HG03521 (cell line): ENCODE results near the gene TRIM45.
"Not testable (repeated sequence)": the region's sequence is repeated elsewhere in the genome, so short reads cannot be mapped to it uniquely, and the experiment has no call there.

Experiments
- ATAC-seq: cut with Tn5 transposase; IDR thresholded peaks from one replicate; pipeline ENCODE4 v1.9.1; 2021; ENCODE audit warnings: mild to moderate bottlenecking, moderate library complexity; ENCODE audit not compliant: unreplicated experiment

TRIM45 gene

DNA sequence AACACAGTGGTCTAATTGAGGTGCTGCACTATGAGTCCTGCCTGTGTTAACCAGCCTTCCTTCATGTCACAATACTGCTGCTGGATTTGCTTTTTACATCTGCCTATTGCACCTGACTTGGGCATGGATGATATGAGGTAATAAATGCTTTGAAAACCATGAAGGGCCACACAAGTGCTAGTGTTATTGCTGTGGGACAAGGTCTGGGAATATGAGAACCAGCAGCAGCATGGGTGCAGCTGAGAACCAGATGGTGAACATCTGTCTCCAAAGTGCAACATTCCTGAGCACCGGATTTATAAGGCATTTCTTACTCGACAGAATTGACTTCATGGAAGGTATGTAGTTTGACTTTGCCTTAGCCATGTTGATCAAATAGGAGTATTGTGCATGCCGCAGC, 16.6 kb downstream of the TRIM45 start:
- ATAC-seq: no peak

DNA sequence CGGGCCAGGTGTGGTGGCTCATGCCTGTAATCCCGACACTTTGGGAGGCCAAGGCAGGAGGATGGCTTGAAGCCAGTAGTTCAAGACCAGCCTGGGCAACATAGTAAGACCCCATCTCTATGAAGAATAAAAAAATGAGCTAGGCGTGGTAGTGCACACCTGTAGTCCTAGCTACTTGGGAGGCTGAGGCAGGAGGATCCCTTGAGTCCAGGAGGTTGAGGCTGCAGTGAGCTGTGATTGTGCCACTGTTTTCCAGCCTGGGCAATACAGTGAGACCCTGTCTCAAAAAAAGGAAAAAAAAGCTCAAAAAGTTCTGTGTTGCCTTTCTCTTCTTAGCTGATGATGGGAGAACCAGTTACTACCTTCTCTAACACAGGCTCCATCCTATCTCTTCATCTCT, 19.7 kb downstream of the TRIM45 start:
- not testable (repeated sequence) for ATAC-seq

DNA sequence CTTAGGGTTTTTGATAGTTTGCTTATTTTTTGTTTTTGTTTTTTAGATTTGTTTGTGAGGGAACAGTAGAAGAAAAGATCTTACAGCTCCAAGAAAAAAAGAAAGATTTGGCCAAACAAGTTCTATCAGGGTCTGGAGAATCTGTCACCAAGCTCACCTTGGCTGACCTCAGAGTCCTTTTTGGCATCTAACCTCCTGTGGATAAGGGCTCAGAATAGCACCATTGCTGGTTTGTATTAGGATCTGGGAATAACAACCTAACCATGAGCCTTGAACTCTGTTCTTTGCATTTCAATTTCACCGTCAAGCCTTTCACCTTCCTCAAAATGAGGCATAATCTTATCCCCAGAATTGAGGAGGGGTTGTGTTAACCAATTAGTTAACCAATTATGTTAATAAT, 20.2 kb downstream of the TRIM45 start:
- ATAC-seq: no peak

DNA sequence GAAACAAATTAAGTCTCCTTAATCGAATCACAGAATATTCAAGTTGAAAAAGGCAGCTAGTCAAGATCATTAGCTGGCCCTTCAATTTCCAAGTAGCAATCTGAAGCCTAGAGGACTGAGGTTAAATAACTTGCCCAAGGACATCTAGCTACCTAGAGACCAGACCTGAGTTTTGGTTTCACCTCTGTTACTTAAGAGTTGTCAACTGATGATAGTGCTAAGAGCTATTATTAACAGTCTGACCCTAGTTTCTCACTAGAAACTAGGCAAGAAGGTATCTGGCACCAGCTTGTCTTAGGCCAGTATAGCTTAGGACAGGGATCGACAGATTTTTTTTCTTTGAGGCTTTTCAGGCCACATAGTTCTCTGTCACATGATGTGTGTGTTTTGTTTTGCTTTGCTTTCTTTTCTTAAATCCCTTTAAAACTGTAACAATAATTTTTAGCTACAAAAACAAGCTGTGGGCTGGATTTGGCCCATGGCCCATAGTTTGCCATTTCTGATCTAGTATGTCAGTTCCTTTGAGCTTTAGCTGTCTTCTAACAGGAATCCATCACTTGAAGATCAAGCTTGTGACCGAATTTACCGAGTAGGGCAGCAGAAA, 23.2 kb downstream of the TRIM45 start:
- ATAC-seq: no peak

DNA sequence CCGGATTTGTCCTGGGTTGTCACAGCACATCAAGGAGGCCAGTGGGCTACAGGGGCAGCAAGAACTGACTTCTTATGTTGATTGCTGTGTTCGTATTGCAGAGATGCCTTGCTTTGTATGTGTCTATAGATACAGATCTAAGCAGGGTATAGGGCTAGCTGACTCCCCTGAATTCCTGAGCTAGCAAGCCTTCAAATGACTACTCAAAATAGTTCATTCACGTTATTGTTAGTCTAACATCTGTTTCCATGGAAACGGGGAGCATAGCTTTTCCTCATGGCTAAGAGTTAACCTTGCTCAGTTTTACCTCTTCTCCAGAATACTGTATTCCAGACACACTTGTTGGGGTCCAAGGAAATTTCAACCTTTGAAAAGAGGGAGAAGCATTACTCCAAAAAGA, 24.1 kb downstream of the TRIM45 start:
- ATAC-seq: no peak

DNA sequence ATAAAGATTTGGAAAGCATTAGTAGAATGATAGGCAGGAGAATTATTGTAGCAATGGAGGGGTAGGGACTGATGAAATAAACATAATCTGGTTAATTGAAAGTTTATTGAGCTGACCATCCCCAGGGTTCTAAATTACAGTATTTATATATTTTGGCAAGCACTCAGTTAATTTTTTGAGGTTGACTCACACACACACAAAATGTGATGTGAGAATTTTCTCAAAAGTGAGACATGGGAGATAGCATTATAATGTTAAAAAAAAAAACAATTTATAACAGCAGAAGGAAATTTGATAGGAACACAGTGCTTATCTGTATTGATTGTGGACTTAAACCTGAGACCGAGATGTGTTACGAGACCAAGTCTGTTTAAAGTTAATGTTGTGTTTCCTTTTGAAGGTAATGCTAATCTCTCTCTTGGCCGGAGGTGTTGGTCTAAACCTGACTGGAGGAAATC, 24.6 kb downstream of the TRIM45 start:
- no peak for ATAC-seq

DNA sequence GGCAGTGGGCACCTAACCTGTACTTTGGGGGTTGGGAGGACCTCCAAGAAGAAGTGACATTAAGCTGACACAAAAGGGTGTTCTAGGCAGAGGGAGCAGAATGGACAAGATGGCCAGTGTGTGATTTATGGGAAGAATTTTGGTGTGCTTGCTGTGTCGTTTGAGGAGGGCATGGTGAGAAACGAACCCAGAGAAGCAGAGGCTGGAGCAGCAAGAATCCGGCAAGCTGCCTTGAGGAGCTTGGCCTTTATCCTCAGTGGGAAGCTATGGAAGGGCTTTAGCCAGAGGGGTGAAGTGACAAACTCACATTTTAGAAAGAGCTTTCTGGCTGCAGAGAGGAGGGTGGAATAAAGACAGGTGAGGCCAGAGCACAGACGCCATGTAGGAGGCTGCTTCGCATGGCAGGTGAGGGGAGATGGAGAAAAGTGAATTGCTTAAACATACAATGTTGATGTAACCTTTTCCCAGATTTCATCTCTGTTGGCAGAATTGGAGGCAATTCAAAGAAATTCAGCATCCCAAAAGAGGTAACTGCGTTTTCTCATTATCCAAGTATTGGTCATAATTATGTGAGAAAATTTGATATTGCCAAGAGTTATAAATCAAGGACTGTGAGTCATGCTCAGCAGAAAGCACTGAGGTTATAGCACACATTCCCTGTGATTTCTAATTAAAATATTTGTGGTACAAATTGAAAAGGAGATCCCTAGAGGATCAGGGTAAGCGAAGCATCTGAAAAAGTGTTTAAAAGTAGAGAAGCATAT, 26.5 kb downstream of the TRIM45 start:
- no peak for ATAC-seq

DNA sequence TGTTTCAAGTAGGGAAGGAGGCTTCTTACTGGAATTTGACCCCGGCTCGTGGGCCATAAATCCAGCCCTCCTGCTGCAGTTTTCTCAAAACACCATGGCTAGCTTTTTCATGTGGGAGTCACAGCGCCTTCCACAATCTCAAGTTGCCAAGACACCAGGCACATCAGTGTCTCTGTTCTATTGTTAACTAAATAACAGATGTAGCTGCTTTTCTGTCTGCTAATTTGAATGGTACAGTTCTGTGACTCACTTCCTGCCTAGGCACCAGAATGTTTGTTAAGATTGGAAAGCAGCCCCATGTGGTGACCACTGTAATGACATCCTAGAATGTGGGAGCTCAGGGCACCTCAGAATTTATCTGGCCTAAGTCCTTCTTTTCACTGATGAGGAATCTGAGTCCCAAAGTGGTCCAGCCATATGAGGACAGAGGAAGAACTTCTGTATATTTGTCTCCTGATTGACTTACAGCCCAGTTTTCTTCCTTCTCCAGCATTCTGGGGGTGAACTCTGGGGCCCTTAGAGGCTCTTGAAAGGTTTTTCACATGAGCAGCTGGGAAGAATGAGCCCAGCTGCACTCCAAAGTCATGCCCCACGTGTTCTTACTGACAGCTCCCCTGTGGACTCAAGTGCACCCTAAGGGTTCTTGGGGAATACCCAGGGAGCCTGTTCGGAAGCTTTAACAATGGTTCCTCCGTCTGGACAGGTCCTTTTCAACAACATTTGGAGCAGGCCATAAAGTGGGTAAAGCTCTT, 27.5 kb downstream of the TRIM45 start:
- ATAC-seq: peak; percentile 71

DNA sequence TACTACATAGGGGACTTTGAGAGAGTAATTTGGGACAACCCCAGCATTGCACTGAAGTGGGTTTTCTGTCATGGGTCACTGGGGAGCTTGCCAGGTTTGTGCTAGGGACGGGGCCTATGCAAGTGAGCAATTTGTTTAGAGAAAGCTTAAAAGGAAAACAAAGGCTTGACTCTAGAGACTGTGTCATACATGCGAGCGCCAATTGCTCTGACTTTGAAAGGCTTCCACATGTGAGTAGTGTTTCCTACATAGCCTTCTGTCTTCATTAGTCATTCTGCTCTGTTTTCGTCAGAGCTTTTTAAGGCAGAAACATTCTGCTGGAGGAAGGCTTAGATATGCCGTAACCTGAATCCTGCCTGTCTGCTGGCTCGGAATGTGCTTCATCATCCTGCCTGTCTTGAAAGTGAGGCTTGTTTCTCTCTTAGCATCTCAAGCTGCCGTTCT, 28.4 kb downstream of the TRIM45 start:
- ATAC-seq: no peak

DNA sequence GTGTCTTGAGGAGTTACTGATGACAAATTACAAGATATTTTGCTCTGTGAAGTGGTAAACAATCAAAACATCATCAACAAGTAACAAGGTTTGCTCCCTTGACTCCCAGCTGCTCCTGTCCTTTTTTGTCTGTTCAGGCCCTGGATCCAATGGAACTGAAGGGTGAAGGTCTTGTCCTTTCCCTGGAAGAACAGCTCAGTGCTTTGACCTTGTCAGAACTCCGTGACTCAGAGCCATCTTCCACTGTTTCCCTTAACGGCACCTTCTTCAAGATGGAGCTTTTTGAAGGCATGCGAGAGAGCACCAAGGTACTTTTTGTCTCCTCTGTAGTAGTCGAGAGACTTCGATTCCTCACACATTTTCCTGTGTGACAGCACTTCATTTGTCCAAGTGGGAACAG, 29.0 kb downstream of the TRIM45 start:
- ATAC-seq: no peak

DNA sequence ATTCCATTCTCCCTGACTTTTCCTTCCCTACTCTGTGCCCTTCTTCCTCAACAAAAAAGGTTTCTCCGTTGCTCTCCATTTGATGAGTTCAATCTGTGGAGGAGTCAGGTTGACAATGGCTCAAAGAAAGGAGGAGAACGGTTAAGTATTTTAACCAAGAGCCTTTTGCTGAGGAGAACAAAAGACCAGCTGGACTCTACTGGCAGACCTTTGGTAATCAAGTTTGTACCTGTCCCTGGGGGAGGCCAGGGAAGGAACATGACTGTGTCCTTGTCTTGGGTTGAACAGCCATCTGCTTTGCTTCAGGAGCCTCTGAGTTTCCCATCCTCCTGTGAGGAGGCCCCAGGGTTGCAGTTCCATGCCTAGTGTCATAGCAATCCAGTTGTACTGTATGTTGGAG, 31.6 kb downstream of the TRIM45 start:
- ATAC-seq: no peak

DNA sequence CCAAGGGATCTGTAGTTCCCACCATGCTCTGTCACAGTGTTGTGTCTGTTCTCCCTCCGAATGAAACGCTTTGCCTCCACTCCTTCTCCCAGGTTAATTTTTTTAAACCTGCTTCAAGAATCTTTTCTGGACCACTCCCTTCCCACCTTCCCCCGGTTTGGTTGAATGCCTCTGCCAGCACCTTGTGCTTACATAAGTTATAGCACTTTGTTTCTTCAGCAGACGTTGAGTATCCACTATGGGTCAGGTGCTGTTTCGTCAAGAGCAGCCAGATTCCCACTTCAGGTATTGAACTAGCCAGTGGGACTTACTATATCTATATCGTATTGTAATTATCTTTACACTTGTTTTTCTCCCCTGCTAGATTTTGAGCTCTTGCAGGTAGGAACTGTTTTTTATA, 33.9 kb downstream of the TRIM45 start:
- no peak for ATAC-seq

DNA sequence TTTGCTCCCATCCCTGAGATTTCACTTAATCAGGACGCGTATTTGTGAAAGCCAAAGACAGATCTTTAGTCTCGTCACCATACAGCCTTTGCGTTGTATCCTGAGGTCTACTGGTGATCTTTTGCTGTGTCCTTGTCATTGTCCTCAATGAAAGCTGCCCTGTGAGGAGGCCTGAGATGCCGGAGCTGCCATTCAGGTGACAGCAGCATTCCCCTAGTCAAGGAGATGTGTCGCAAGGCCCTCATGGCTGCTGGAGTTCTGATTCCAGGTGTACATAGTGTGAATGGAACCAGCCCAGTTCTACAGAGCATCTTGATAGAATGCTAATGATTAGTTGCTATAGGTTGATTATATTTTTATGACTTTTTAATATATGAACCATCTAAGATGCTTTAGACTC, 37.3 kb downstream of the TRIM45 start:
- ATAC-seq: no peak

DNA sequence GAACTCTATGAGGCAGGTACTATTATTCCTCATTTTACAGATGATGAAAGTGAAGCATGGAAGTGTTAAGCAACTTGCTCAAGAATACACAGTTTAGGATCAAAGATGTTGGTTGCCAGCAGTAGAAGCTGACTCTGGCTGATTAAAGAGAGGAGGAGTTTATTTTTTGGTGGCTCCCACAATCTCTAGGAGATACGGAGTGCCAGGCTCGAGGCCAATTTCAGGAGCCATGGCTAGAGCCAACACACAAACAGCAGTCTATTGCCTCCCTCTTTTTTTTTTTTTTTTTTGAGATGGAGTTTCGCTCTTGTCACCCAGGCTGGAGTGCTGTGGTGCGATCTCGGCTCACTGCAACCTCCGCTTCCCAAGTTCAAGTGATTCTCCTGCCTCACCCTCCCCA, 41.8 kb downstream of the TRIM45 start:
- ATAC-seq: no peak

DNA sequence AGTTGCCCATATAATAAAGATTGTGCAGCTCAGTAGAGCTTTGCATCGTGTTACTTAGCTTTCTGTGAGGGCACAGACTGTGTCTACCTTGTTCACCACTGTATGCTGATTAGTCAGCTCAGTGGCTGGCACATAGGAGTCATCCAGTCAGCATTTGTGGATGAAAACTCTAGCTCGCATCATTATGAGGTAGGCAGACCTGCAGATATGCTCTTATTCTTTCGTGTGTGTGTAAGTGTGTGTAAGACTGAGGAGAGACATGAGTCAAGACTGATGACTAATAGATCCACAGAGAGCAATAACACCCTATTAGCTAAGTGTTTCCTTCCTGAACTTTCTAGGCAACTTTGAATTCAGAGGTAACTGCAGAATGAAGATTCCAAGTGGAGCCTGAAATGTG, 44.3 kb downstream of the TRIM45 start:
- ATAC-seq: no peak

DNA sequence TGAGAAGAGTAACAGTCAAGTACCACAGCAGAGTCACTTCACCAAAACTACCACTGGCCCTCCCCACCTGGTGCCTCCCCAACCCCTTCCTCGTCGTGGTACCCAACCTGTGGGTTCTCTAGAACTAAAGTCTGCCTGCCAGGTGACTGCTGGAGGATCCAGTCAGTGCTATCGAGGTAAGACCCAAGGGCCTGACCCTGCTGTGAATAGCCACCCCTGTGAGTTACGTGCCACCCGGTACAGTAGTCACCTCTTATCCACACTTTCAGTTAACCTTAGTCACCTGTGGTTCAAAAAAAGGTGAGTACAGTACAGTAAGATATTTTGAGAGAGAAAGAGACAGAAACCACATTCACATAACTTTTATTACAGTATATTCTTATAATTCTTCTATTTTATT, 44.9 kb downstream of the TRIM45 start:
- ATAC-seq: no peak

DNA sequence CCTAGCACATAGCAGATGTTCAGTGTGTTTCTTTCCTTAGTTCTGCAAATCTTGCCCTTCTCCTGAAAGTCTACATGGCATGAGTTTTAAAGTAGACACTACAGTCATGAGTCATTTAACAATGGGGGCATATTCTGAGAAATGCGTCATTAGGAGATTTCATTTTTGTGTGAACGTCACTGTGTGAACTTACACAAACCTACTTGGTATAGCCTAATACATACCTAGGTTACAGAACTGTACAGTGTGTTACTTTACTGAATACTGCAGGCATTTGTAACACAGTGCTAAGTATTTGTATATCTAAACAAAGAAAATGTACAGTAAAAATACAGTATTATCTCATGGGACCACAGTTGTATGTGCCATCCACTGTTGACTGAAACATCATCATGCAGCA, 51.4 kb downstream of the TRIM45 start:
- ATAC-seq: no peak

DNA sequence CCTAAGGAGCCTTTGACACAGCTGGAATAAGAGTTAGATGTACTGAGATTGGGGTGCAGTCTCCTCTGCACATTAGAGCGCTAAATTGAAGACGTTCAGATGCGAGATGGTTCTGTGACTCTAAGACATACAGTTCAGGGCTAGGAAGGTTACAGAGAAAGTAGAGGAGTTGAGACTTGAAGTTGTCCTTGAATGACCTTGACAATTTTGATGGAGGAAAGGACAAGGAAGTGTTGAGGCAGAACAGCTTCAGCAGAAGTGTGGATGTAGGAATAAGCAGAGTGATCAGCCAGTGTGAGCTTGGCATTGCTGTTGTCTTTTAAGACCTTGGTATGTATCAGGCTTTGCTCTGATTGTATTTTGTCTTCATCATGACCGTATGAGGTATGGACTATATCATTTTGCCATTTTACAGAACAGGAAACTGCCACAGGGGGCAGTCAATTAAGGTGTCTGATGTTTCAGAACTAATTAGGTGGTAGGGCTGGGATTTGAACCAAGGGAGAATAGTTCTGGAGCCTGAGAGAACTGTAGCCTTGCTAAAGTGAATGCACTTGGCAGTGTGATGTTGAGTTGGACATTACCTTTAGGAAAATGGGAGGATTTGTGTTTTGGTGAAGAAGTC, 52.2 kb downstream of the TRIM45 start:
- no peak for ATAC-seq

DNA sequence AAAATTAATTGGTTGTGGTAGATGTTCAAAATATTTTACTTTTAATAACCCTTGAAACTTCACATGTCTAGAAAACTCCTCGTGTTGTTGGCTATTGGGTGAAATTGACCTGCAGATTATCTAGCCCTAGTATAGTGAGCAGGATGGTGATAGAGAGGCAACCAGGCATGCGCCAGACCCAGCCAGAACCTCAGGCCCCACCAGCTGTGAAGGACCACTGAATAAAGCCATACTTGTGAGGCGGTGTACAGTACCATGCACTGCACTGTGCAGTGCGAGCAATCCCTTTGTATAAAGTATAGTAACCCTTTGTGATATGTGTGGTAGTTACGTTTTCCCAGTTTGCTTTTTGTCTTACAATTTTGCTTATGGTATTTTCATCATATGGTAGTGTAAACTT, 53.0 kb downstream of the TRIM45 start:
- no peak for ATAC-seq

DNA sequence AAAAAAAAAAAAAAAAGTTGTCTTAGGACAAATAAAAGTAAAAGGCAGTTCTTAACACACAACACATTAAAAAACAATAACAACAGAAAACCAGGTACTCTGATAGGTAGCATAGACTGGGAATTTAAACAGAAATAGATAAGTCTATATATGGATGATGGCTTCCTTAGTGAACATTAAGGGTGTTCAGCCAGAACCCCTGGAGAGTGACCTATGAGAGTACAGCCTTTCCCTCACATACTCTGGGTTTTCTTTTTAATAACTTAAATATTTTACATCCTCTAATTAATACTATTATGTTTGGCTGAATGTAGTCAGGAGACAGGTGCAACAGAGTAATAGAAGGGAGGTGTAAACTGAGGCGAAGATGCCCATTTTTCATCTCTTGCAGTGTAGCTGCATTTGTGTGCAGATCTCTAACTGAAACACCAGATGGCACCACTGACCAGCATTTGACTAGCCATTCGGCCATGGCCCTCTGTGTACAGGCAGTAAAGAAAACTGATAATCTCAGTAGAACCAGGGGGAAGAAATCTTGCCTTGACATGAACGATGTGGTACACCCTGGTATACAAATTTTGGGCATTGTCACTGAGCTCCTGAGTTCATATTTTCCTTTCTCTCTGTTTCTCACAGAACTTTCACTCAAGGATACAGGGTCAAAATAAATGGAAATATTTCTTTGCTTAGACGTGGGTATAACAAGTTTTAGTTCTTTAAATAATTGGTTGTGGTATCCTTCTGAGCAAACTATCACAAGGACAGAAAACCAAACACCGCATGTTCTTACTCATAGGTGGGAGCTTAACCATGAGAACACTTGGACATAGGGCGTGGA, 53.8 kb downstream of the TRIM45 start:
- ATAC-seq: no peak

DNA sequence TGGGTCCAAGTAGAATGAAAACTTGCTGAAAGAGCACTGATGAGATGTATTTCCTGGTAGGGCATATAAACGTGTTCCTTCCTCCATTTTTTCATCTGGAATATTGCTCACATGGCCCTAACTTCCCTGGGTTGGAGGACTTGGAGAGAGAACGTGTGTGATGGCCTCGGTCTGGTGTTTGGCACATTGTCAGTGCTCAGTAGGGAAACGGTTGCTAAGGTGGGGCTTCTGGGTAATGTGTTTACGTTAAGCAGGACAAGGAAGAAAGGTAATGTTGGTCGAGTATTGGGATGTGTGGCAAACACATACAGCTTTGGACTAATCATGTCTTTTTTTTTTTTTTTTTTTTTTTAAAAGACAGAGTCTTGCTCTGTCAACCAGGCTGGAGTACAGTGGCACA, 55.2 kb downstream of the TRIM45 start:
- ATAC-seq: no peak
